HEK293T (cell line): ENCODE data around the gene FBXL13.

Source experiments
- CTCF ChIA-PET: fragments of 350-600 bp; formaldehyde crosslinking; extraction: SDS; loops from one replicate; lab custom pipeline; 2021; ENCODE audit warnings: antibody characterized with exemption, inconsistent platforms; lab: Yijun Ruan, JAX
- POLR2A ChIA-PET: fragments of 350-600 bp; formaldehyde crosslinking; extraction: SDS; loops from one replicate; lab custom pipeline; 2020; ENCODE audit warnings: antibody characterized with exemption, inconsistent platforms; lab: Yijun Ruan, JAX
- DNase-seq: peaks from one replicate; pipeline ENCODE4 v3.0.0; 2012; ENCODE audit warnings: mixed read lengths; ENCODE audit errors: extremely low spot score
- ARNT ChIP-seq: fragments of 450-650 bp; IDR thresholded peaks from 2 replicates; pipeline ENCODE4 v1.6.1; 2017; ENCODE audit warnings: mild to moderate bottlenecking
- BHLHE40 ChIP-seq: fragments of 450-650 bp; IDR thresholded peaks from 2 replicates; pipeline ENCODE4 v1.6.1; 2016; ENCODE audit warnings: mild to moderate bottlenecking, moderate library complexity, borderline replicate concordance
- CTBP1 ChIP-seq: fragments of 450-650 bp; IDR thresholded peaks from 2 replicates; pipeline ENCODE4 v1.6.1; 2016; ENCODE audit warnings: borderline replicate concordance
- ELF4 ChIP-seq: fragments of 450-650 bp; IDR thresholded peaks from 2 replicates; pipeline ENCODE4 v1.6.1; 2017; ENCODE audit warnings: antibody characterized with exemption
- FOXA1 ChIP-seq: fragments of 450-650 bp; IDR thresholded peaks from 2 replicates; pipeline ENCODE4 v1.6.1; 2016; ENCODE audit warnings: mild to moderate bottlenecking
- FOXK2 ChIP-seq: fragments of 450-650 bp; IDR thresholded peaks from 2 replicates; pipeline ENCODE4 v1.6.1; 2016; ENCODE audit warnings: mild to moderate bottlenecking
- FOXM1 ChIP-seq: fragments of 450-650 bp; IDR thresholded peaks from 2 replicates; pipeline ENCODE4 v1.6.1; 2017; ENCODE audit warnings: mild to moderate bottlenecking, borderline replicate concordance
- HDGF ChIP-seq: fragments of 450-650 bp; IDR thresholded peaks from 2 replicates; pipeline ENCODE4 v1.6.1; 2017; ENCODE audit warnings: antibody characterized with exemption, borderline replicate concordance
- L3MBTL2 ChIP-seq: fragments of 450-650 bp; conservative IDR thresholded peaks from 2 replicates; pipeline ENCODE4 v1.6.1; 2016; ENCODE audit warnings: mild to moderate bottlenecking
- LEF1 ChIP-seq: fragments of 450-650 bp; IDR thresholded peaks from 2 replicates; pipeline ENCODE4 v1.6.1; 2017; ENCODE audit warnings: mild to moderate bottlenecking, borderline replicate concordance
- NFRKB ChIP-seq: fragments of 450-650 bp; IDR thresholded peaks from 2 replicates; pipeline ENCODE4 v1.6.1; 2016; ENCODE audit warnings: mild to moderate bottlenecking, moderate library complexity
- PKNOX1 ChIP-seq: fragments of 450-650 bp; IDR thresholded peaks from 2 replicates; pipeline ENCODE4 v1.6.1; 2016
- SP1 ChIP-seq: fragments of 450-650 bp; IDR thresholded peaks from 2 replicates; pipeline ENCODE4 v1.6.1; 2017
- SUZ12 ChIP-seq: fragments of 450-650 bp; IDR thresholded peaks from 2 replicates; pipeline ENCODE4 v1.6.1; 2016; ENCODE audit warnings: mild to moderate bottlenecking
- TARDBP ChIP-seq: fragments of 450-650 bp; IDR thresholded peaks from 2 replicates; pipeline ENCODE4 v1.6.1; 2016
- ZNF384 ChIP-seq: fragments of 450-650 bp; IDR thresholded peaks from 2 replicates; pipeline ENCODE4 v1.6.1; 2016

Gene FBXL13

GRCh38 chr7:102823390-102824119 is 251.0 kb downstream of the FBXL13 start:
- ChIA-PET CTCF (no interaction called here), POLR2A (no interaction called here)
- no peak for DNase-seq
- no peak for TF ChIP-seq FOXK2
- no peak for TF ChIP-seq FOXM1
- no peak for TF ChIP-seq BHLHE40
- TF ChIP-seq L3MBTL2 = no peak
- TF ChIP-seq NFRKB = no peak
- TF ChIP-seq ZNF384 = no peak
- TF ChIP-seq TARDBP = no peak
- no peak for TF ChIP-seq ARNT
- no peak for TF ChIP-seq ELF4
- TF ChIP-seq SP1 = no peak
- TF ChIP-seq FOXA1 = no peak
- no peak for TF ChIP-seq PKNOX1
- TF ChIP-seq SUZ12 = no peak
- no peak for TF ChIP-seq LEF1
- no peak for TF ChIP-seq CTBP1
- TF ChIP-seq HDGF = no peak

- no peak for TF ChIP-seq PKNOX1
- no peak for TF ChIP-seq TARDBP
- TF ChIP-seq FOXM1 = no peak
- no peak for TF ChIP-seq L3MBTL2
- no peak for TF ChIP-seq CTBP1
- TF ChIP-seq FOXA1 = no peak
- TF ChIP-seq BHLHE40 = no peak
- no peak for TF ChIP-seq NFRKB
- no peak for TF ChIP-seq SUZ12
- no peak for TF ChIP-seq LEF1
- TF ChIP-seq HDGF = no peak
- no peak for TF ChIP-seq FOXK2
- no peak for TF ChIP-seq ZNF384
- no peak for TF ChIP-seq ARNT
- no peak for TF ChIP-seq SP1
- TF ChIP-seq ELF4 = no peak
- POLR2A ChIA-PET = no interaction called here
- DNase-seq = no peak
- CTCF ChIA-PET = no interaction called here
Measured at GRCh38 chr7:102821994-102822747, 252.4 kb downstream of the FBXL13 start.

GRCh38 chr7:102819151-102819550 is 255.4 kb downstream of the FBXL13 start:
- ChIA-PET POLR2A (no interaction called here), CTCF (no interaction called here)
- TF ChIP-seq FOXM1 = no peak
- no peak for TF ChIP-seq BHLHE40
- no peak for TF ChIP-seq PKNOX1
- TF ChIP-seq FOXA1 = no peak
- TF ChIP-seq SUZ12 = no peak
- TF ChIP-seq L3MBTL2 = no peak
- no peak for TF ChIP-seq FOXK2
- TF ChIP-seq HDGF = no peak
- no peak for TF ChIP-seq ZNF384
- no peak for TF ChIP-seq NFRKB
- TF ChIP-seq ARNT = no peak
- no peak for TF ChIP-seq LEF1
- TF ChIP-seq SP1 = no peak
- no peak for DNase-seq

GRCh38 chr7:102817616-102818573 is 256.7 kb downstream of the FBXL13 start:
- CTCF ChIA-PET = no interaction called here
- no peak for TF ChIP-seq FOXA1
- TF ChIP-seq SUZ12 = no peak
- no peak for TF ChIP-seq L3MBTL2
- no peak for TF ChIP-seq ZNF384
- no peak for TF ChIP-seq PKNOX1
- no peak for TF ChIP-seq LEF1
- no peak for DNase-seq
- POLR2A ChIA-PET = no interaction called here
